ENCODE results near the gene CRABP2. TPM values are rescaled to one million over a fixed set of nuclear protein-coding genes. Genes with fewer than 3 reads are reported as not detected.

Gene CRABP2
- total and polyA plus RNA-seq, 2 of the 13 experiments (the other 11 are each of a cell fraction or from before 2014, with no cell fraction given), result 0.40 to 0.60 TPM

DNA sequence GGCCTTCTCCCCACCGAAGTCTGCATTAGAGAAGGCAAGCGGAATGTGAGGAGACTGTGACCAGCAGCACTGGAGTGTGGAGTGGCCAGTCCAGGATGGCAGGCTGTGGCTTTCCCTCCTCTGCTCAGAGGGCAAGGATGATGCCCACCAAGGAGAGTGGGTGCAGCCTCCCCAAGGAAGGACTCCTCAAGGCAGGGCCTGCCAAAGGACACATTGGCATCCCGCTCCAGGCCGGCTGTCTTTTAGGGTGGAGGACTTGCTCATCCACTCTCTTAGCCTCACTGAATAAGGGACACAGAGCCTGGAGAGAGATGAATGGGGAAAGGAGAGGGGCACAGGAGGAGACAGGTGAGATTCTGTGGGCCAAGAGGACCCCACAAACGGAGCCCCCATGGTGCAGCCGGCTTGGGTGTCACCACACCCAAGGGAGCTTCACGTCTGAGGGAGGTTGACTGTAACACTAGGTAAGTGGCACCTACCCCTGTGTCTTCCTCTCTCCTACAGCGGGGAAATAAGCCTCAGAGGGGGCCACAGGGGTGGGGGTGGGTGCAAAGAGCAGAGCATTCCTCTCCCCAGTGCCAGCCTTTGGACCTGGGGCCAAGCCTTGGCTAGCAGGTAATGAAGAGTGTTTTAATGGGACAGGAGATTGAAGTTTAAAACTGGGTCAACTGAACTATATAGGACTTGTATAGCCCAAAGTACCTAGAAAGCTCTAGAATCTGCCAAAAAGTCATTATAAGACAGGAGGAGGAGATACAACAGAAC, 24.0 kb downstream of the CRABP2 start:
- in situ Hi-C loops (cut with HindIII; ENCODE audit: extremely low pct_ligation_motif_present, low pct_unique_long_range_greater_than_20kb), result no loop called here
- intact Hi-C loops (cut with micrococcal nuclease; ENCODE audit: unreplicated experiment), result no loop called here
- TF ChIP-seq ZNF335 (CRISPR knock-in tag; IDR thresholded peaks at IDR 0.05), result no peak
- no peak for TF ChIP-seq ZNF878 (CRISPR knock-in tag; IDR thresholded peaks at IDR 0.05)
- TF ChIP-seq SMAD9 (CRISPR knock-in tag; IDR thresholded peaks at IDR 0.05), result no peak
- TF ChIP-seq, protein P1, sequence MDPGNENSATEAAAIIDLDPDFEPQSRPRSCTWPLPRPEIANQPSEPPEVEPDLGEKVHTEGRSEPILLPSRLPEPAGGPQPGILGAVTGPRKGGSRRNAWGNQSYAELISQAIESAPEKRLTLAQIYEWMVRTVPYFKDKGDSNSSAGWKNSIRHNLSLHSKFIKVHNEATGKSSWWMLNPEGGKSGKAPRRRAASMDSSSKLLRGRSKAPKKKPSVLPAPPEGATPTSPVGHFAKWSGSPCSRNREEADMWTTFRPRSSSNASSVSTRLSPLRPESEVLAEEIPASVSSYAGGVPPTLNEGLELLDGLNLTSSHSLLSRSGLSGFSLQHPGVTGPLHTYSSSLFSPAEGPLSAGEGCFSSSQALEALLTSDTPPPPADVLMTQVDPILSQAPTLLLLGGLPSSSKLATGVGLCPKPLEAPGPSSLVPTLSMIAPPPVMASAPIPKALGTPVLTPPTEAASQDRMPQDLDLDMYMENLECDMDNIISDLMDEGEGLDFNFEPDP (CRISPR knock-in tag; conservative IDR thresholded peaks at IDR 0.05), result no peak
- TF ChIP-seq JUNB (CRISPR knock-in tag; IDR thresholded peaks at IDR 0.05; ENCODE audit: borderline replicate concordance), result no peak
- TF ChIP-seq SRSF4 (IDR thresholded peaks at IDR 0.05; ENCODE audit: low read depth, low read length, poor library complexity, severe bottlenecking), result no peak
- no peak for TF ChIP-seq ZFP82 (CRISPR knock-in tag; IDR thresholded peaks at IDR 0.05; ENCODE audit: borderline replicate concordance)
- no peak for TF ChIP-seq ZFAT (CRISPR knock-in tag; conservative IDR thresholded peaks at IDR 0.05)
- TF ChIP-seq, protein P2, sequence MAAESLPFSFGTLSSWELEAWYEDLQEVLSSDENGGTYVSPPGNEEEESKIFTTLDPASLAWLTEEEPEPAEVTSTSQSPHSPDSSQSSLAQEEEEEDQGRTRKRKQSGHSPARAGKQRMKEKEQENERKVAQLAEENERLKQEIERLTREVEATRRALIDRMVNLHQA (CRISPR knock-in tag; IDR thresholded peaks at IDR 0.05), result no peak
- TF ChIP-seq, protein P3, sequence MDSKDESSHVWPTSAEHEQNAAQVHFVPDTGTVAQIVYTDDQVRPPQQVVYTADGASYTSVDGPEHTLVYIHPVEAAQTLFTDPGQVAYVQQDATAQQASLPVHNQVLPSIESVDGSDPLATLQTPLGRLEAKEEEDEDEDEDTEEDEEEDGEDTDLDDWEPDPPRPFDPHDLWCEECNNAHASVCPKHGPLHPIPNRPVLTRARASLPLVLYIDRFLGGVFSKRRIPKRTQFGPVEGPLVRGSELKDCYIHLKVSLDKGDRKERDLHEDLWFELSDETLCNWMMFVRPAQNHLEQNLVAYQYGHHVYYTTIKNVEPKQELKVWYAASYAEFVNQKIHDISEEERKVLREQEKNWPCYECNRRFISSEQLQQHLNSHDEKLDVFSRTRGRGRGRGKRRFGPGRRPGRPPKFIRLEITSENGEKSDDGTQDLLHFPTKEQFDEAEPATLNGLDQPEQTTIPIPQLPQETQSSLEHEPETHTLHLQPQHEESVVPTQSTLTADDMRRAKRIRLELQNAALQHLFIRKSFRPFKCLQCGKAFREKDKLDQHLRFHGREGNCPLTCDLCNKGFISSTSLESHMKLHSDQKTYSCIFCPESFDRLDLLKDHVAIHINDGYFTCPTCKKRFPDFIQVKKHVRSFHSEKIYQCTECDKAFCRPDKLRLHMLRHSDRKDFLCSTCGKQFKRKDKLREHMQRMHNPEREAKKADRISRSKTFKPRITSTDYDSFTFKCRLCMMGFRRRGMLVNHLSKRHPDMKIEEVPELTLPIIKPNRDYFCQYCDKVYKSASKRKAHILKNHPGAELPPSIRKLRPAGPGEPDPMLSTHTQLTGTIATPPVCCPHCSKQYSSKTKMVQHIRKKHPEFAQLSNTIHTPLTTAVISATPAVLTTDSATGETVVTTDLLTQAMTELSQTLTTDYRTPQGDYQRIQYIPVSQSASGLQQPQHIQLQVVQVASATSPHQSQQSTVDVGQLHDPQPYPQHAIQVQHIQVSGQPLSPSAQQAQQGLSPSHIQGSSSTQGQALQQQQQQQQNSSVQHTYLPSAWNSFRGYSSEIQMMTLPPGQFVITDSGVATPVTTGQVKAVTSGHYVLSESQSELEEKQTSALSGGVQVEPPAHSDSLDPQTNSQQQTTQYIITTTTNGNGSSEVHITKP (CRISPR knock-in tag; IDR thresholded peaks at IDR 0.05; ENCODE audit: low read depth), result no peak
- no peak for TF ChIP-seq MIER2 (CRISPR knock-in tag; IDR thresholded peaks at IDR 0.05)
- no peak for TF ChIP-seq ZNF562 (CRISPR knock-in tag; IDR thresholded peaks at IDR 0.05; ENCODE audit: borderline replicate concordance)
- TF ChIP-seq CHCHD3 (CRISPR knock-in tag; IDR thresholded peaks at IDR 0.05), result no peak
- no peak for TF ChIP-seq ZNF282 (IDR thresholded peaks at IDR 0.05; ENCODE audit: partially characterized antibody)
- no peak for TF ChIP-seq CEBPB (IDR thresholded peaks at IDR 0.05; ENCODE audit: borderline replicate concordance, low read depth, low read length)
- no peak for TF ChIP-seq ZNF574 (CRISPR knock-in tag; IDR thresholded peaks at IDR 0.05)
- TF ChIP-seq TCF7 (IDR thresholded peaks at IDR 0.05; ENCODE audit: low read depth), result no peak

More for the DNA sequence above, 24.0 kb downstream of the CRABP2 start:
- FAIRE-seq, result no peak
- H3K27me3 ChIP-seq (ENCODE audit: control insufficient read depth in 1 of 2, insufficient read depth in 2 of 2, low read length in 2 of 2), result peaks cover 6 to 49% of the 10 kb centered on the region in 2 experiments
- H3K9me3 ChIP-seq (ENCODE audit: low read length), result no peaks in the 10 kb centered on the region
- H2AFZ ChIP-seq (ENCODE audit: low read length), result no peak overlapping the region
- no peaks in the 10 kb centered on the region for H4K20me1 ChIP-seq (ENCODE audit: insufficient read depth, low read length)
- H3K4me2 ChIP-seq (ENCODE audit: low read depth, low read length), result no peak overlapping the region
- H3K79me2 ChIP-seq (ENCODE audit: insufficient read depth, low read length), result peaks cover 2% of the 10 kb centered on the region
- no peak overlapping the region for H3K9ac ChIP-seq (ENCODE audit: insufficient read depth, low read depth, low read length)
- H3K4me1 ChIP-seq (ENCODE audit: insufficient read depth, low read length), result peaks cover 29% of the 10 kb centered on the region
- WGBS (ENCODE audit: low lambda C conversion rate), result 18% methylated on average over 5 of the region's 8 CpGs
- DNase-seq (ENCODE audit: low spot score), result no peak
- no peak overlapping the region for H3K27ac ChIP-seq (ENCODE audit: extremely low read length, insufficient read depth, low read length)
- CTCF ChIA-PET (ENCODE audit: low intra/inter-chr PET ratio, low total read pairs), result no interaction called here
- no peak for ATAC-seq
- BruUV-seq (replicated peaks), result no TSS peak
- POLR2A ChIA-PET, result interaction anchor here (1.4 kb wide), 1 partner anchor 20 kb away, joined by 4 read pairs; no protein-coding TSS in a partner anchor
- no peaks in the 10 kb centered on the region for H3K36me3 ChIP-seq (replicated peaks in 1 of 2; ENCODE audit: control insufficient read depth in 1 of 2, insufficient read depth in 2 of 2, low read length in 2 of 2)
- no peak overlapping the region for H3K4me3 ChIP-seq (replicated peaks in 1 of 3; ENCODE audit: insufficient read depth in 1 of 3, low read depth in 2 of 3, low read length in 3 of 3)
